Measurements from ENCODE around the gene ODAD2. TPM values are rescaled to one million over a fixed set of nuclear protein-coding genes. Genes with fewer than 3 reads are reported as not detected.

The ODAD2 gene, protein sequence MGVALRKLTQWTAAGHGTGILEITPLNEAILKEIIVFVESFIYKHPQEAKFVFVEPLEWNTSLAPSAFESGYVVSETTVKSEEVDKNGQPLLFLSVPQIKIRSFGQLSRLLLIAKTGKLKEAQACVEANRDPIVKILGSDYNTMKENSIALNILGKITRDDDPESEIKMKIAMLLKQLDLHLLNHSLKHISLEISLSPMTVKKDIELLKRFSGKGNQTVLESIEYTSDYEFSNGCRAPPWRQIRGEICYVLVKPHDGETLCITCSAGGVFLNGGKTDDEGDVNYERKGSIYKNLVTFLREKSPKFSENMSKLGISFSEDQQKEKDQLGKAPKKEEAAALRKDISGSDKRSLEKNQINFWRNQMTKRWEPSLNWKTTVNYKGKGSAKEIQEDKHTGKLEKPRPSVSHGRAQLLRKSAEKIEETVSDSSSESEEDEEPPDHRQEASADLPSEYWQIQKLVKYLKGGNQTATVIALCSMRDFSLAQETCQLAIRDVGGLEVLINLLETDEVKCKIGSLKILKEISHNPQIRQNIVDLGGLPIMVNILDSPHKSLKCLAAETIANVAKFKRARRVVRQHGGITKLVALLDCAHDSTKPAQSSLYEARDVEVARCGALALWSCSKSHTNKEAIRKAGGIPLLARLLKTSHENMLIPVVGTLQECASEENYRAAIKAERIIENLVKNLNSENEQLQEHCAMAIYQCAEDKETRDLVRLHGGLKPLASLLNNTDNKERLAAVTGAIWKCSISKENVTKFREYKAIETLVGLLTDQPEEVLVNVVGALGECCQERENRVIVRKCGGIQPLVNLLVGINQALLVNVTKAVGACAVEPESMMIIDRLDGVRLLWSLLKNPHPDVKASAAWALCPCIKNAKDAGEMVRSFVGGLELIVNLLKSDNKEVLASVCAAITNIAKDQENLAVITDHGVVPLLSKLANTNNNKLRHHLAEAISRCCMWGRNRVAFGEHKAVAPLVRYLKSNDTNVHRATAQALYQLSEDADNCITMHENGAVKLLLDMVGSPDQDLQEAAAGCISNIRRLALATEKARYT
- total RNA-seq (2021): 4.1 to 4.3 TPM (median 4.1 TPM) in 3 replicates
- Bru-seq, nascent RNA: percentile 42 among the genes with signal in this experiment
- long read RNA-seq, experiment 1, transcript ARMC4-201 (20 exons, 3,572 nt): major isoform, 5 of 25 reads
- long read RNA-seq, experiment 1, partial matches to known transcripts: 4 of 25 reads
- long read RNA-seq, experiment 1, other reads (novel, unspliced or antisense): 16 of 25 reads
- long read RNA-seq, experiment 2, partial matches to known transcripts: 3 of 6 reads
- long read RNA-seq, experiment 2, other reads (novel, unspliced or antisense): 3 of 6 reads
- long read RNA-seq, experiment 3, partial matches to known transcripts: 5 of 8 reads
- long read RNA-seq, experiment 3, other reads (novel, unspliced or antisense): 3 of 8 reads

DNA sequence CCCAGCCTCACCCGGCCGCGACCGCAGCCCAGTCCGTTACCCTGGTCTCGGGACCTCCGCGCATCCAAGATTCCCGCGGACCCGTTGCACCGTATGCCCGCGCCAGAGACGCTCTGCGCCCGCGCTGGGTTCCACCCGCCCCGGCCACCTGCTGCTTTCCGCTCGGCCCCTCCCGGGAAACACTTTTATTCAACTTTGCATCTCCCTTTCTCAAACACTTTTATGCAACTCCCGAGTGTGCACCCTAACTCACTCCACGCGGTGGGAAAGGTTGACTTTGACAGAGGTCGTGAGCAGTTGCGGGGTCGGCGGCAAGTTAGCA lies at the start of gene ODAD2:
TSS of gene ODAD2 (minus strand) at position 126 of the 322 bp plus-strand sequence. CDS start 3,937 bp downstream, outside the sequence.
- peaks cover 43% of the 10 kb centered on the region for H3K4me1 Mint-ChIP-seq
- H3K27ac Mint-ChIP-seq: peak within 1 kb of the TSS; percentile 47; the same call in 1 of the 2 replicates
- H3K4me3 Mint-ChIP-seq: peak within 1 kb of the TSS; percentile 94
- peak; percentile 56 for DNase-seq (ENCODE audit: low spot score)
- TF ChIP-seq, protein P1, sequence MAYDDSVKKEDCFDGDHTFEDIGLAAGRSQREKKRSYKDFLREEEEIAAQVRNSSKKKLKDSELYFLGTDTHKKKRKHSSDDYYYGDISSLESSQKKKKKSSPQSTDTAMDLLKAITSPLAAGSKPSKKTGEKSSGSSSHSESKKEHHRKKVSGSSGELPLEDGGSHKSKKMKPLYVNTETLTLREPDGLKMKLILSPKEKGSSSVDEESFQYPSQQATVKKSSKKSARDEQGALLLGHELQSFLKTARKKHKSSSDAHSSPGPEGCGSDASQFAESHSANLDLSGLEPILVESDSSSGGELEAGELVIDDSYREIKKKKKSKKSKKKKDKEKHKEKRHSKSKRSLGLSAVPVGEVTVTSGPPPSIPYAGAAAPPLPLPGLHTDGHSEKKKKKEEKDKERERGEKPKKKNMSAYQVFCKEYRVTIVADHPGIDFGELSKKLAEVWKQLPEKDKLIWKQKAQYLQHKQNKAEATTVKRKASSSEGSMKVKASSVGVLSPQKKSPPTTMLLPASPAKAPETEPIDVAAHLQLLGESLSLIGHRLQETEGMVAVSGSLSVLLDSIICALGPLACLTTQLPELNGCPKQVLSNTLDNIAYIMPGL (CRISPR knock-in tag; IDR thresholded peaks at IDR 0.05): no peak
- TF ChIP-seq, protein P2, sequence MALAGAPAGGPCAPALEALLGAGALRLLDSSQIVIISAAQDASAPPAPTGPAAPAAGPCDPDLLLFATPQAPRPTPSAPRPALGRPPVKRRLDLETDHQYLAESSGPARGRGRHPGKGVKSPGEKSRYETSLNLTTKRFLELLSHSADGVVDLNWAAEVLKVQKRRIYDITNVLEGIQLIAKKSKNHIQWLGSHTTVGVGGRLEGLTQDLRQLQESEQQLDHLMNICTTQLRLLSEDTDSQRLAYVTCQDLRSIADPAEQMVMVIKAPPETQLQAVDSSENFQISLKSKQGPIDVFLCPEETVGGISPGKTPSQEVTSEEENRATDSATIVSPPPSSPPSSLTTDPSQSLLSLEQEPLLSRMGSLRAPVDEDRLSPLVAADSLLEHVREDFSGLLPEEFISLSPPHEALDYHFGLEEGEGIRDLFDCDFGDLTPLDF (CRISPR knock-in tag; IDR thresholded peaks at IDR 0.05): no peak
- peak; percentile 31; the same call in 1 of the 2 replicates for TF ChIP-seq SP1 (CRISPR knock-in tag; conservative IDR thresholded peaks at IDR 0.05)
- TF ChIP-seq SMAD4 (CRISPR knock-in tag; IDR thresholded peaks at IDR 0.05): no peak
- no peak for TF ChIP-seq FOXK1 (CRISPR knock-in tag; IDR thresholded peaks at IDR 0.05)
- TF ChIP-seq ESRRA (CRISPR knock-in tag; IDR thresholded peaks at IDR 0.05; ENCODE audit: borderline replicate concordance): no peak
- no peak for TF ChIP-seq CREM (CRISPR knock-in tag; IDR thresholded peaks at IDR 0.05)
- TF ChIP-seq TEAD4 (CRISPR knock-in tag; IDR thresholded peaks at IDR 0.05): no peak
- TF ChIP-seq, protein P3, sequence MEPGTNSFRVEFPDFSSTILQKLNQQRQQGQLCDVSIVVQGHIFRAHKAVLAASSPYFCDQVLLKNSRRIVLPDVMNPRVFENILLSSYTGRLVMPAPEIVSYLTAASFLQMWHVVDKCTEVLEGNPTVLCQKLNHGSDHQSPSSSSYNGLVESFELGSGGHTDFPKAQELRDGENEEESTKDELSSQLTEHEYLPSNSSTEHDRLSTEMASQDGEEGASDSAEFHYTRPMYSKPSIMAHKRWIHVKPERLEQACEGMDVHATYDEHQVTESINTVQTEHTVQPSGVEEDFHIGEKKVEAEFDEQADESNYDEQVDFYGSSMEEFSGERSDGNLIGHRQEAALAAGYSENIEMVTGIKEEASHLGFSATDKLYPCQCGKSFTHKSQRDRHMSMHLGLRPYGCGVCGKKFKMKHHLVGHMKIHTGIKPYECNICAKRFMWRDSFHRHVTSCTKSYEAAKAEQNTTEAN (CRISPR knock-in tag; IDR thresholded peaks at IDR 0.05): no peak
- TF ChIP-seq, protein P4, sequence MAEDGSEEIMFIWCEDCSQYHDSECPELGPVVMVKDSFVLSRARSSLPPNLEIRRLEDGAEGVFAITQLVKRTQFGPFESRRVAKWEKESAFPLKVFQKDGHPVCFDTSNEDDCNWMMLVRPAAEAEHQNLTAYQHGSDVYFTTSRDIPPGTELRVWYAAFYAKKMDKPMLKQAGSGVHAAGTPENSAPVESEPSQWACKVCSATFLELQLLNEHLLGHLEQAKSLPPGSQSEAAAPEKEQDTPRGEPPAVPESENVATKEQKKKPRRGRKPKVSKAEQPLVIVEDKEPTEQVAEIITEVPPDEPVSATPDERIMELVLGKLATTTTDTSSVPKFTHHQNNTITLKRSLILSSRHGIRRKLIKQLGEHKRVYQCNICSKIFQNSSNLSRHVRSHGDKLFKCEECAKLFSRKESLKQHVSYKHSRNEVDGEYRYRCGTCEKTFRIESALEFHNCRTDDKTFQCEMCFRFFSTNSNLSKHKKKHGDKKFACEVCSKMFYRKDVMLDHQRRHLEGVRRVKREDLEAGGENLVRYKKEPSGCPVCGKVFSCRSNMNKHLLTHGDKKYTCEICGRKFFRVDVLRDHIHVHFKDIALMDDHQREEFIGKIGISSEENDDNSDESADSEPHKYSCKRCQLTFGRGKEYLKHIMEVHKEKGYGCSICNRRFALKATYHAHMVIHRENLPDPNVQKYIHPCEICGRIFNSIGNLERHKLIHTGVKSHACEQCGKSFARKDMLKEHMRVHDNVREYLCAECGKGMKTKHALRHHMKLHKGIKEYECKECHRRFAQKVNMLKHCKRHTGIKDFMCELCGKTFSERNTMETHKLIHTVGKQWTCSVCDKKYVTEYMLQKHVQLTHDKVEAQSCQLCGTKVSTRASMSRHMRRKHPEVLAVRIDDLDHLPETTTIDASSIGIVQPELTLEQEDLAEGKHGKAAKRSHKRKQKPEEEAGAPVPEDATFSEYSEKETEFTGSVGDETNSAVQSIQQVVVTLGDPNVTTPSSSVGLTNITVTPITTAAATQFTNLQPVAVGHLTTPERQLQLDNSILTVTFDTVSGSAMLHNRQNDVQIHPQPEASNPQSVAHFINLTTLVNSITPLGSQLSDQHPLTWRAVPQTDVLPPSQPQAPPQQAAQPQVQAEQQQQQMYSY (CRISPR knock-in tag; IDR thresholded peaks at IDR 0.05): no peak
- TF ChIP-seq ZNF232 (CRISPR knock-in tag; IDR thresholded peaks at IDR 0.05): no peak
- TF ChIP-seq JAZF1 (CRISPR knock-in tag; IDR thresholded peaks at IDR 0.05): no peak
- TF ChIP-seq, protein P5, sequence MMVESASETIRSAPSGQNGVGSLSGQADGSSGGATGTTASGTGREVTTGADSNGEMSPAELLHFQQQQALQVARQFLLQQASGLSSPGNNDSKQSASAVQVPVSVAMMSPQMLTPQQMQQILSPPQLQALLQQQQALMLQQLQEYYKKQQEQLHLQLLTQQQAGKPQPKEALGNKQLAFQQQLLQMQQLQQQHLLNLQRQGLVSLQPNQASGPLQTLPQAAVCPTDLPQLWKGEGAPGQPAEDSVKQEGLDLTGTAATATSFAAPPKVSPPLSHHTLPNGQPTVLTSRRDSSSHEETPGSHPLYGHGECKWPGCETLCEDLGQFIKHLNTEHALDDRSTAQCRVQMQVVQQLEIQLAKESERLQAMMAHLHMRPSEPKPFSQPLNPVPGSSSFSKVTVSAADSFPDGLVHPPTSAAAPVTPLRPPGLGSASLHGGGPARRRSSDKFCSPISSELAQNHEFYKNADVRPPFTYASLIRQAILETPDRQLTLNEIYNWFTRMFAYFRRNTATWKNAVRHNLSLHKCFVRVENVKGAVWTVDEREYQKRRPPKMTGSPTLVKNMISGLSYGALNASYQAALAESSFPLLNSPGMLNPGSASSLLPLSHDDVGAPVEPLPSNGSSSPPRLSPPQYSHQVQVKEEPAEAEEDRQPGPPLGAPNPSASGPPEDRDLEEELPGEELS (CRISPR knock-in tag; IDR thresholded peaks at IDR 0.05): 0 out of 2 replicates have a peak, but pooled peaks have one; percentile 5
- TF ChIP-seq, protein P6, sequence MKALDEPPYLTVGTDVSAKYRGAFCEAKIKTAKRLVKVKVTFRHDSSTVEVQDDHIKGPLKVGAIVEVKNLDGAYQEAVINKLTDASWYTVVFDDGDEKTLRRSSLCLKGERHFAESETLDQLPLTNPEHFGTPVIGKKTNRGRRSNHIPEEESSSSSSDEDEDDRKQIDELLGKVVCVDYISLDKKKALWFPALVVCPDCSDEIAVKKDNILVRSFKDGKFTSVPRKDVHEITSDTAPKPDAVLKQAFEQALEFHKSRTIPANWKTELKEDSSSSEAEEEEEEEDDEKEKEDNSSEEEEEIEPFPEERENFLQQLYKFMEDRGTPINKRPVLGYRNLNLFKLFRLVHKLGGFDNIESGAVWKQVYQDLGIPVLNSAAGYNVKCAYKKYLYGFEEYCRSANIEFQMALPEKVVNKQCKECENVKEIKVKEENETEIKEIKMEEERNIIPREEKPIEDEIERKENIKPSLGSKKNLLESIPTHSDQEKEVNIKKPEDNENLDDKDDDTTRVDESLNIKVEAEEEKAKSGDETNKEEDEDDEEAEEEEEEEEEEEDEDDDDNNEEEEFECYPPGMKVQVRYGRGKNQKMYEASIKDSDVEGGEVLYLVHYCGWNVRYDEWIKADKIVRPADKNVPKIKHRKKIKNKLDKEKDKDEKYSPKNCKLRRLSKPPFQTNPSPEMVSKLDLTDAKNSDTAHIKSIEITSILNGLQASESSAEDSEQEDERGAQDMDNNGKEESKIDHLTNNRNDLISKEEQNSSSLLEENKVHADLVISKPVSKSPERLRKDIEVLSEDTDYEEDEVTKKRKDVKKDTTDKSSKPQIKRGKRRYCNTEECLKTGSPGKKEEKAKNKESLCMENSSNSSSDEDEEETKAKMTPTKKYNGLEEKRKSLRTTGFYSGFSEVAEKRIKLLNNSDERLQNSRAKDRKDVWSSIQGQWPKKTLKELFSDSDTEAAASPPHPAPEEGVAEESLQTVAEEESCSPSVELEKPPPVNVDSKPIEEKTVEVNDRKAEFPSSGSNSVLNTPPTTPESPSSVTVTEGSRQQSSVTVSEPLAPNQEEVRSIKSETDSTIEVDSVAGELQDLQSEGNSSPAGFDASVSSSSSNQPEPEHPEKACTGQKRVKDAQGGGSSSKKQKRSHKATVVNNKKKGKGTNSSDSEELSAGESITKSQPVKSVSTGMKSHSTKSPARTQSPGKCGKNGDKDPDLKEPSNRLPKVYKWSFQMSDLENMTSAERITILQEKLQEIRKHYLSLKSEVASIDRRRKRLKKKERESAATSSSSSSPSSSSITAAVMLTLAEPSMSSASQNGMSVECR (CRISPR knock-in tag; IDR thresholded peaks at IDR 0.05; ENCODE audit: borderline replicate concordance): no peak
- TF ChIP-seq, protein P7, sequence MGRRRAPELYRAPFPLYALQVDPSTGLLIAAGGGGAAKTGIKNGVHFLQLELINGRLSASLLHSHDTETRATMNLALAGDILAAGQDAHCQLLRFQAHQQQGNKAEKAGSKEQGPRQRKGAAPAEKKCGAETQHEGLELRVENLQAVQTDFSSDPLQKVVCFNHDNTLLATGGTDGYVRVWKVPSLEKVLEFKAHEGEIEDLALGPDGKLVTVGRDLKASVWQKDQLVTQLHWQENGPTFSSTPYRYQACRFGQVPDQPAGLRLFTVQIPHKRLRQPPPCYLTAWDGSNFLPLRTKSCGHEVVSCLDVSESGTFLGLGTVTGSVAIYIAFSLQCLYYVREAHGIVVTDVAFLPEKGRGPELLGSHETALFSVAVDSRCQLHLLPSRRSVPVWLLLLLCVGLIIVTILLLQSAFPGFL (CRISPR knock-in tag; IDR thresholded peaks at IDR 0.05; ENCODE audit: borderline replicate concordance): no peak
- no peak for TF ChIP-seq ZNF317 (CRISPR knock-in tag; IDR thresholded peaks at IDR 0.05; ENCODE audit: borderline replicate concordance, low read depth)
- H3K9me3 Mint-ChIP-seq: no peaks in the 10 kb centered on the region
- CTCF ChIA-PET: no interaction called here
- H3K36me3 Mint-ChIP-seq: no peaks in the 10 kb centered on the region
- no peaks in the 10 kb centered on the region; the same call in 1 of the 2 replicates for H3K27me3 Mint-ChIP-seq (ENCODE audit: low read depth)
- no peak for ATAC-seq
- POLR2A ChIA-PET: no interaction called here

Measured in WTC11 (cell line).